Activated CD8-positive, alpha-beta T cell treated with anti-CD3 and anti-CD28 coated beads, Interleukin-2, amount 10 ng/mL, durations not matched to agents 7 days and 5 days (primary cell): ENCODE results near the gene MAEA. TPM values are rescaled to one million over a fixed set of nuclear protein-coding genes. Genes with fewer than 3 reads are reported as not detected.
"Not testable (repeated sequence)": the region's sequence is repeated elsewhere in the genome, so short reads cannot be mapped to it uniquely, and the experiment has no call there.

ENCODE experiments used
- ATAC-seq: fragments of 150-1000 bp; cut with Tn5 transposase; one replicate; pipeline ENCODE4 v1.10.0; 2021; ENCODE audit warnings: moderate library complexity
- CTCF ChIA-PET: fragments of 350-600 bp; sonication (Branson Sonifier 250); formaldehyde crosslinking; loops from one replicate; lab custom pipeline; 2021; ENCODE audit warnings: antibody characterized with exemption; lab: Charles Lee
- POLR2A ChIA-PET: fragments of 350-600 bp; sonication (Branson Sonifier 250); formaldehyde crosslinking; loops from one replicate; lab custom pipeline; 2021; ENCODE audit warnings: antibody characterized with exemption; lab: Charles Lee
- DNase-seq: peaks from one replicate; pipeline ENCODE4 v3.0.0-alpha.2; 2020
- H3K27ac Mint-ChIP-seq: one replicate; pipeline ENCODE4 v1.8.0; 2021; ENCODE audit warnings: mild to moderate bottlenecking, mixed read lengths
- H3K27me3 Mint-ChIP-seq: one replicate; pipeline ENCODE4 v1.8.0; 2021; ENCODE audit warnings: low read depth, mixed read lengths
- H3K36me3 Mint-ChIP-seq: one replicate; pipeline ENCODE4 v1.8.0; 2021; ENCODE audit warnings: low read depth, mixed read lengths
- H3K4me1 Mint-ChIP-seq: one replicate; pipeline ENCODE4 v1.8.0; 2021; ENCODE audit warnings: low read depth, mixed read lengths
- H3K4me3 Mint-ChIP-seq: one replicate; pipeline ENCODE4 v1.8.0; 2021; ENCODE audit warnings: mild to moderate bottlenecking, mixed read lengths
- H3K9me3 Mint-ChIP-seq: one replicate; pipeline ENCODE4 v1.8.0; 2022; ENCODE audit warnings: mixed read lengths; ENCODE audit not compliant: insufficient read depth
- total RNA-seq, 2 experiments: library from RNA; stranded (reverse); gene quantifications; one replicate each; pipeline ENCODE4 v1.2.3, GENCODE V29; 2021

Gene MAEA
- total RNA-seq, 2 experiments from 2014 or later, result 60.3 to 65.1 TPM

GRCh38 chr4:1317177-1318045 lies 27.7 kb downstream of the MAEA start:
- ATAC-seq (no peak), DNase-seq (no peak)
- Mint-ChIP-seq H3K9me3 (no peaks in the 10 kb centered on the region), H3K36me3 (peaks cover 67% of the 10 kb centered on the region), H3K4me1 (peaks cover 26% of the 10 kb centered on the region), H3K27me3 (no peaks in the 10 kb centered on the region), H3K4me3 (no peak overlapping the region), H3K27ac (peak overlapping the region; percentile 43)
- POLR2A ChIA-PET, result no interaction called here
- CTCF ChIA-PET, result interaction anchor here (0.7 kb wide), 1 partner anchor 30 kb away, joined by 6 read pairs; the partner anchor contains the start of gene UVSSA

GRCh38 chr4:1318046-1318375 lies 28.3 kb downstream of the MAEA start:
- ChIA-PET CTCF (interaction anchor here (0.7 kb wide), 1 partner anchor 29 kb away, joined by 6 read pairs; the partner anchor contains the start of gene UVSSA), POLR2A (interaction anchor here (0.5 kb wide), 1 partner anchor 22 kb away, joined by 3 read pairs; no protein-coding TSS in a partner anchor)
- H3K9me3 Mint-ChIP-seq, result no peaks in the 10 kb centered on the region
- H3K36me3 Mint-ChIP-seq, result peaks cover 61% of the 10 kb centered on the region
- H3K4me3 Mint-ChIP-seq, result no peak overlapping the region
- no peak overlapping the region for H3K27ac Mint-ChIP-seq
- ATAC-seq (no peak), DNase-seq (no peak)
- H3K4me1 Mint-ChIP-seq, result peaks cover 26% of the 10 kb centered on the region
- H3K27me3 Mint-ChIP-seq, result no peaks in the 10 kb centered on the region

GRCh38 chr4:1318488-1319213 lies 29.0 kb downstream of the MAEA start:
- CTCF ChIA-PET, result interaction anchor here (0.7 kb wide), 1 partner anchor 29 kb away, joined by 6 read pairs; the partner anchor contains the start of gene UVSSA
- Mint-ChIP-seq H3K27ac (no peak overlapping the region), H3K4me3 (no peak overlapping the region), H3K27me3 (no peaks in the 10 kb centered on the region), H3K4me1 (peaks cover 26% of the 10 kb centered on the region), H3K9me3 (no peaks in the 10 kb centered on the region), H3K36me3 (peaks cover 58% of the 10 kb centered on the region)
- ATAC-seq (no peak), DNase-seq (no peak)
- POLR2A ChIA-PET, result interaction anchor here (0.5 kb wide), 1 partner anchor 22 kb away, joined by 3 read pairs; no protein-coding TSS in a partner anchor

- DNase-seq, result no peak
- Mint-ChIP-seq H3K9me3 (no peaks in the 10 kb centered on the region), H3K4me1 (peaks cover 11% of the 10 kb centered on the region), H3K36me3 (peaks cover 39% of the 10 kb centered on the region), H3K27ac (no peak overlapping the region), H3K4me3 (no peak overlapping the region), H3K27me3 (no peaks in the 10 kb centered on the region)
- POLR2A ChIA-PET, result no interaction called here
- CTCF ChIA-PET, result no interaction called here
- ATAC-seq, result no peak
Observed at GRCh38 chr4:1321486-1321885, 31.8 kb downstream of the MAEA start.

GRCh38 chr4:1321946-1322650 lies 32.4 kb downstream of the MAEA start:
- Mint-ChIP-seq H3K27ac (no peak overlapping the region), H3K36me3 (peaks cover 36% of the 10 kb centered on the region), H3K27me3 (no peaks in the 10 kb centered on the region), H3K4me1 (peaks cover 11% of the 10 kb centered on the region), H3K4me3 (no peak overlapping the region), H3K9me3 (no peaks in the 10 kb centered on the region)
- POLR2A ChIA-PET, result interaction anchor here (0.7 kb wide), 1 partner anchor 388 kb away, joined by 3 read pairs; no protein-coding TSS in a partner anchor
- DNase-seq (no peak), ATAC-seq (no peak)
- CTCF ChIA-PET, result no interaction called here

GRCh38 chr4:1323280-1323634 lies 33.6 kb downstream of the MAEA start:
- no peaks in the 10 kb centered on the region for H3K9me3 Mint-ChIP-seq
- ChIA-PET POLR2A (no interaction called here), CTCF (no interaction called here)
- no peaks in the 10 kb centered on the region for H3K27me3 Mint-ChIP-seq
- H3K36me3 Mint-ChIP-seq, result peaks cover 29% of the 10 kb centered on the region
- no peak overlapping the region for H3K27ac Mint-ChIP-seq
- no peak for DNase-seq
- peaks cover 4% of the 10 kb centered on the region for H3K4me1 Mint-ChIP-seq
- ATAC-seq, result no peak
- no peak overlapping the region for H3K4me3 Mint-ChIP-seq

- DNase-seq, result no peak
- peaks cover under 1% of the 10 kb centered on the region for H3K4me1 Mint-ChIP-seq
- CTCF ChIA-PET, result no interaction called here
- POLR2A ChIA-PET, result no interaction called here
- H3K9me3 Mint-ChIP-seq, result no peaks in the 10 kb centered on the region
- no peaks in the 10 kb centered on the region for H3K27me3 Mint-ChIP-seq
- no peak overlapping the region for H3K27ac Mint-ChIP-seq
- no peak overlapping the region for H3K4me3 Mint-ChIP-seq
- ATAC-seq, result no peak
- peaks cover 30% of the 10 kb centered on the region for H3K36me3 Mint-ChIP-seq
Observed at GRCh38 chr4:1323635-1324442, 34.1 kb downstream of the MAEA start.

- H3K4me3 Mint-ChIP-seq, H3K27ac Mint-ChIP-seq, H3K27me3 Mint-ChIP-seq: not testable (repeated sequence)
Observed at GRCh38 chr4:1324443-1325175, 34.9 kb downstream of the MAEA start.

GRCh38 chr4:1325176-1325480 lies 35.4 kb downstream of the MAEA start:
- ATAC-seq, result no peak
- ChIA-PET CTCF (no interaction called here), POLR2A (no interaction called here)
- no peak for DNase-seq
- H3K4me3 Mint-ChIP-seq, result no peak overlapping the region
- H3K27ac Mint-ChIP-seq, result no peak overlapping the region
- no peaks in the 10 kb centered on the region for H3K27me3 Mint-ChIP-seq
- peaks cover 31% of the 10 kb centered on the region for H3K36me3 Mint-ChIP-seq
- no peaks in the 10 kb centered on the region for H3K9me3 Mint-ChIP-seq
- peaks cover 13% of the 10 kb centered on the region for H3K4me1 Mint-ChIP-seq

More at GRCh38 chr4:1324443-1325175, 34.9 kb downstream of the MAEA start:
- H3K4me1 Mint-ChIP-seq, H3K9me3 Mint-ChIP-seq, DNase-seq, POLR2A ChIA-PET, ATAC-seq, CTCF ChIA-PET: not testable (repeated sequence)
- H3K36me3 Mint-ChIP-seq, result peaks cover 33% of the 10 kb centered on the region

GRCh38 chr4:1325681-1326635 lies 36.3 kb downstream of the MAEA start:
- peaks cover 22% of the 10 kb centered on the region for H3K4me1 Mint-ChIP-seq
- POLR2A ChIA-PET, result no interaction called here

More at GRCh38 chr4:1325681-1326635, 36.3 kb downstream of the MAEA start:
- Mint-ChIP-seq H3K27ac (no peak overlapping the region), H3K36me3 (peaks cover 33% of the 10 kb centered on the region), H3K4me3 (no peak overlapping the region), H3K27me3 (no peaks in the 10 kb centered on the region), H3K9me3 (no peaks in the 10 kb centered on the region)
- ATAC-seq (no peak), DNase-seq (no peak)
- CTCF ChIA-PET, result no interaction called here
